ENCODE data around the gene RPS28. TPM values are rescaled to one million over a fixed set of nuclear protein-coding genes. Genes with fewer than 3 reads are reported as not detected.

Gene RPS28
- total RNA-seq, 1 experiment from 2014 or later, result 1,301 TPM

- TF ChIP-seq EZH2 (IDR thresholded peaks at IDR 0.05; ENCODE audit: borderline replicate concordance, low read depth, low read length, poor library complexity, severe bottlenecking) (no peak), CTCF (conservative IDR thresholded peaks at IDR 0.05; ENCODE audit: low read depth, low read length) (no peak)
- Histone ChIP-seq H3K4me3 (ENCODE audit: low read depth, low read length, poor library complexity, severe bottlenecking) (peak overlapping the region; percentile 67), H3K4me1 (ENCODE audit: insufficient read depth, low read length, poor library complexity, severe bottlenecking) (peaks cover 15% of the 10 kb centered on the region), H3K9me3 (ENCODE audit: low read depth, low read length, poor library complexity, severe bottlenecking) (no peaks in the 10 kb centered on the region), H3K36me3 (ENCODE audit: insufficient read depth, low read length, poor library complexity, severe bottlenecking) (peaks cover 13% of the 10 kb centered on the region), H3K27me3 (replicated peaks; ENCODE audit: insufficient read depth, low read depth, low read length, poor library complexity) (no peaks in the 10 kb centered on the region), H3K27ac (ENCODE audit: low read depth, low read length, poor library complexity, severe bottlenecking) (peak overlapping the region; percentile 90)
- intact Hi-C loops (cut with micrococcal nuclease; ENCODE audit: unreplicated experiment), result no loop called here
- CTCF ChIA-PET, result no interaction called here
- POLR2A ChIA-PET (ENCODE audit: low non-redundant PET), result no interaction called here
- BruUV-seq (replicated peaks), result no TSS peak
- DNase-seq (ENCODE audit: low spot score), result no peak
These were observed 14.9 kb upstream of the RPS28 start for GRCh38 chr19:8306235-8307054.

GRCh38 chr19:8307400-8307964, 13.8 kb upstream of the RPS28 start:
- POLR2A ChIA-PET (ENCODE audit: low non-redundant PET), result interaction anchor here (0.7 kb wide), 1 partner anchor 405 kb away, joined by 7 read pairs; no protein-coding TSS in a partner anchor
- no TSS peak for BruUV-seq (replicated peaks)
- Histone ChIP-seq H3K36me3 (ENCODE audit: insufficient read depth, low read length, poor library complexity, severe bottlenecking) (peaks cover 5% of the 10 kb centered on the region), H3K4me1 (ENCODE audit: insufficient read depth, low read length, poor library complexity, severe bottlenecking) (peaks cover 22% of the 10 kb centered on the region), H3K4me3 (ENCODE audit: low read depth, low read length, poor library complexity, severe bottlenecking) (peak overlapping the region; percentile 67), H3K9me3 (ENCODE audit: low read depth, low read length, poor library complexity, severe bottlenecking) (no peaks in the 10 kb centered on the region), H3K27me3 (replicated peaks; ENCODE audit: insufficient read depth, low read depth, low read length, poor library complexity) (no peaks in the 10 kb centered on the region), H3K27ac (ENCODE audit: low read depth, low read length, poor library complexity, severe bottlenecking) (peak overlapping the region; percentile 90)
- no peak for TF ChIP-seq CTCF (conservative IDR thresholded peaks at IDR 0.05; ENCODE audit: low read depth, low read length)
- no peak for TF ChIP-seq EZH2 (IDR thresholded peaks at IDR 0.05; ENCODE audit: borderline replicate concordance, low read depth, low read length, poor library complexity, severe bottlenecking)
- intact Hi-C loops (cut with micrococcal nuclease; ENCODE audit: unreplicated experiment), result no loop called here
- CTCF ChIA-PET, result no interaction called here
- no peak for DNase-seq (ENCODE audit: low spot score)

GRCh38 chr19:8307965-8308866, 13.1 kb upstream of the RPS28 start, which contains the start of gene CD320:
TSS of gene CD320 (minus strand) at chr19:8308358. CDS start at chr19:8308290, 68 bp downstream.
- intact Hi-C loops (cut with micrococcal nuclease; ENCODE audit: unreplicated experiment), result no loop called here
- POLR2A ChIA-PET (ENCODE audit: low non-redundant PET), result no interaction called here

More at GRCh38 chr19:8307965-8308866, 13.1 kb upstream of the RPS28 start, which contains the start of gene CD320:
- Histone ChIP-seq H3K4me3 (ENCODE audit: low read depth, low read length, poor library complexity, severe bottlenecking) (peak within 1 kb of the TSS; percentile 67), H3K27me3 (replicated peaks; ENCODE audit: insufficient read depth, low read depth, low read length, poor library complexity) (no peaks in the 10 kb centered on the region), H3K9me3 (ENCODE audit: low read depth, low read length, poor library complexity, severe bottlenecking) (no peaks in the 10 kb centered on the region), H3K36me3 (ENCODE audit: insufficient read depth, low read length, poor library complexity, severe bottlenecking) (peaks cover 11% of the 10 kb centered on the region), H3K27ac (ENCODE audit: low read depth, low read length, poor library complexity, severe bottlenecking) (peak within 1 kb of the TSS; percentile 90), H3K4me1 (ENCODE audit: insufficient read depth, low read length, poor library complexity, severe bottlenecking) (peaks cover 22% of the 10 kb centered on the region)
- CTCF ChIA-PET, result no interaction called here
- peak; percentile 96 for DNase-seq (ENCODE audit: low spot score)
- TF ChIP-seq CTCF (conservative IDR thresholded peaks at IDR 0.05; ENCODE audit: low read depth, low read length) (no peak), EZH2 (IDR thresholded peaks at IDR 0.05; ENCODE audit: borderline replicate concordance, low read depth, low read length, poor library complexity, severe bottlenecking) (no peak)
- TSS peak; percentile 46 for BruUV-seq (replicated peaks)
